Testis (tissue), 3 donors: ENCODE data around the gene TAF7L. TPM values are rescaled to one million over a fixed set of nuclear protein-coding genes. Genes with fewer than 3 reads are reported as not detected.

Experiments used
- DNase-seq: peaks from one replicate; pipeline ENCODE4 v3.0.0-alpha.2; 2019
- H3K27ac ChIP-seq, 2 donors: fragments of 200-600 bp; sonication (generic); one replicate each; pipeline ENCODE4 v1.5.1; 2019
- H3K27me3 ChIP-seq: fragments of 200-600 bp; sonication (generic); one replicate; pipeline ENCODE4 v1.5.1; 2019
- H3K36me3 ChIP-seq: fragments of 200-600 bp; sonication (generic); one replicate; pipeline ENCODE4 v1.5.1; 2017; ENCODE audit warnings: low read depth; ENCODE audit errors: missing control alignments
- H3K4me1 ChIP-seq: fragments of 200-600 bp; sonication (generic); one replicate; pipeline ENCODE4 v1.5.1; 2019
- H3K4me3 ChIP-seq, 2 donors: fragments of 200-600 bp; sonication (generic); one replicate each; pipeline ENCODE4 v1.5.1; 2017 to 2019
- H3K9me3 ChIP-seq: fragments of 200-600 bp; sonication (generic); one replicate; pipeline ENCODE4 v1.5.1; 2017
- POLR2A ChIP-seq: fragments of 450-650 bp; IDR thresholded peaks from one replicate; pipeline ENCODE4 v1.6.1; 2017; ENCODE audit warnings: antibody characterized with exemption, mild to moderate bottlenecking, moderate library complexity
- WGBS, 2 donors: methylation state at CpG; one replicate each; pipeline ENCODE4 v1.1.5; 2018; 5-methylcytosine and 5-hydroxymethylcytosine counted together
- intact Hi-C: fragments of 100-400 bp; cut with DNase I; formaldehyde crosslinking; loops from one replicate; pipeline ENCODE4 v1.15.1; 2023; ENCODE audit warnings: low total_unique reads
- polyA plus RNA-seq: library from polyadenylated mRNA; stranded (reverse); fragments of 350-450 nt; fragmentation: Illumina TruSeq; extraction: RNeasy Lipid Tissue Mini Kit (QIAGEN cat#74804); gene quantifications from one replicate; pipeline ENCODE4 v1.2.3, GENCODE V29; 2014; ENCODE audit warnings: low read depth, low replicate concordance; ENCODE audit not compliant: insufficient read depth
- total RNA-seq, 2 donors: library from RNA; depleted of rRNA; stranded (reverse); fragments of >200 nt; gene quantifications; one replicate each; pipeline ENCODE4 v1.2.3, GENCODE V29; 2016
- TF ChIP-seq, protein P1 (sequence below), 3 experiments: fragments of 450-650 bp in 2 of 3; fragments of 200-600 bp in 1 of 3; sonication (generic) in 1 of 3; IDR thresholded peaks; one replicate each; pipeline ENCODE4 v1.5.1; 2016 to 2019; ENCODE audit warnings: antibody characterized with exemption in 3 of 3, mild to moderate bottlenecking in 2 of 3, moderate library complexity in 1 of 3

TAF7L gene
- total and polyA plus RNA-seq, 3 donors from 2014 or later = 50.0 to 86.0 (median 80.1) TPM

DNA sequence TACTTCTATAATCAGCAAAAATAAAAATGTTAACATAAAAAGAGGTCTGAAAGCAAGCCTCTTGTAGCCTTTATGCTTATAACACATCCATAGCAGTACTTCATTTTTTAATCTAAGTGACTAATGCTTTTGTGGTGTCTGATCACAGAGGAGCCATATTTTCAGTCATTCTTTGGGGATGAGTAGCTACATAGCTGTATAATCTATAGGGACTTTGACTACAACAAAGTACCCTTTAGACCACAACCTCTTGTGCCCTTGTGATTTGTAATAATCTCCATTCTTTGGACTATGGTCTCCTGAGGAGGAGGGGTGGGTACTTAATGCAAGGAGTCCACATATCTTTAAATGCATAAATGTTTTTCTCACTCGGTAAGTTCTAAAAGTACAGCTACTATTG, 62.0 kb downstream of the TAF7L start:
- DNase-seq = no peak

DNA sequence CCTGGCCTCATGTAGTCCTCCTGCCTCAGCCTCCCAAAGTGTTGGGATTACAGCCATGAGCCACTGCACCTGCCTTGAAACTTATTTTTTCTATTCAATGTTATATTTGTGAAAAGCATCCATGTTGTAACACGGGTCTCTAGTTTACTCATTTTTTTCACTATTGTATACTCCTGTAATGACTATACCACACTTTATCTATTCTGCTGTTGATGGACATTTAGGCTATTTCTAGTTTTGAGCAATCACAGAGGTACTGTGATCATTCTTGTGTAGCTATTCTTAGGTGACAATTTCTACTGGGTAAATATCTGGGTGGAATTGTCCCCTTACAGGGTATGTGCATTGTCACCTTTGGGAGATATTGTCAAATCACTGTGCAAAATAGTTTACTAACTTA, 67.9 kb downstream of the TAF7L start:
- intact Hi-C loops = no loop called here
- TF ChIP-seq POLR2A = no peak
- TF ChIP-seq, protein P1, sequence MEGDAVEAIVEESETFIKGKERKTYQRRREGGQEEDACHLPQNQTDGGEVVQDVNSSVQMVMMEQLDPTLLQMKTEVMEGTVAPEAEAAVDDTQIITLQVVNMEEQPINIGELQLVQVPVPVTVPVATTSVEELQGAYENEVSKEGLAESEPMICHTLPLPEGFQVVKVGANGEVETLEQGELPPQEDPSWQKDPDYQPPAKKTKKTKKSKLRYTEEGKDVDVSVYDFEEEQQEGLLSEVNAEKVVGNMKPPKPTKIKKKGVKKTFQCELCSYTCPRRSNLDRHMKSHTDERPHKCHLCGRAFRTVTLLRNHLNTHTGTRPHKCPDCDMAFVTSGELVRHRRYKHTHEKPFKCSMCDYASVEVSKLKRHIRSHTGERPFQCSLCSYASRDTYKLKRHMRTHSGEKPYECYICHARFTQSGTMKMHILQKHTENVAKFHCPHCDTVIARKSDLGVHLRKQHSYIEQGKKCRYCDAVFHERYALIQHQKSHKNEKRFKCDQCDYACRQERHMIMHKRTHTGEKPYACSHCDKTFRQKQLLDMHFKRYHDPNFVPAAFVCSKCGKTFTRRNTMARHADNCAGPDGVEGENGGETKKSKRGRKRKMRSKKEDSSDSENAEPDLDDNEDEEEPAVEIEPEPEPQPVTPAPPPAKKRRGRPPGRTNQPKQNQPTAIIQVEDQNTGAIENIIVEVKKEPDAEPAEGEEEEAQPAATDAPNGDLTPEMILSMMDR (IDR thresholded peaks at IDR 0.05) = no peak

More for the DNA sequence above, 62.0 kb downstream of the TAF7L start:
- no peaks in the 10 kb centered on the region for H3K27me3 ChIP-seq
- intact Hi-C loops = no loop called here
- WGBS, 2 donors = 90 to 100% methylated on average over 1 of the region's 1 CpG
- TF ChIP-seq, protein P1 (IDR thresholded peaks at IDR 0.05) = no peak
- TF ChIP-seq POLR2A = no peak
- H3K27ac ChIP-seq = no peak overlapping the region
- no peaks in the 10 kb centered on the region for H3K4me1 ChIP-seq
- no peak overlapping the region for H3K4me3 ChIP-seq
- H3K9me3 ChIP-seq = no peaks in the 10 kb centered on the region
- H3K36me3 ChIP-seq = no peaks in the 10 kb centered on the region

DNA sequence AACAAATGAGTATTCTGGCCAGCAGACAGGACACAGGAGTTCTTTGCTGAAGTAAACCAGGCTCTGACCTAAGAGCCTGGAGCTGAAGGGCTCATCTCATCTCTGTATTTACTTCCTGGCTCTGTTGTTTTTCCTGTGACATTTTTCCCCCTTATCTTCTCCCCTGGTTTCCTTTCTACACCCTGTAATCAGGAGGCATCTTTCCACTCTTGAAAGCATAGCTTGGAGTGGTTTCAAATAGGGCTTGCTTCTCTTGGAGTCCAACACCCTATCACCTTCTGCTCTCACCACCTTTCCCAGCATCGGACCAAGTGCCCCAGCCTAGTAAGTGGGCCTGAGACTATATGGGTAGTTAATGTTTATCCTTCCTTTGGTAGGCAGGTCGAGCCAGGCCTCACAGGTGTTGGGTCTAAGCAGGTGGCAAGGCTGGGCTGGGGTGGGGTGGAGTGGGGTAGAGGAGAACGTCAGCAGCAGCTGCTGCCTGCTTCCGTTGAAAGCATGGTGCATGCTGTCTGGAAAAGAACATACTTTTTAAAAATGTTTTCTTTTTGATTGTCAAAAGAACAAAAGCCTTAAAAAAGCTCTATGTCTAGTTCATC, 70.4 kb downstream of the TAF7L start:
- DNase-seq = no peak
- intact Hi-C loops = no loop called here
- no peaks in the 10 kb centered on the region for H3K36me3 ChIP-seq
- no peak overlapping the region for H3K4me3 ChIP-seq
- H3K4me1 ChIP-seq = no peaks in the 10 kb centered on the region
- 64 to 67% methylated on average over 3 to 4 of the region's 4 CpGs for WGBS, 2 donors
- TF ChIP-seq, protein P1 (IDR thresholded peaks at IDR 0.05) = no peak
- TF ChIP-seq POLR2A = no peak
- H3K27me3 ChIP-seq = no peaks in the 10 kb centered on the region
- no peak overlapping the region for H3K27ac ChIP-seq
- H3K9me3 ChIP-seq = no peaks in the 10 kb centered on the region

More for the DNA sequence above, 67.9 kb downstream of the TAF7L start:
- no peaks in the 10 kb centered on the region for H3K27me3 ChIP-seq
- no peaks in the 10 kb centered on the region for H3K36me3 ChIP-seq
- H3K9me3 ChIP-seq = no peaks in the 10 kb centered on the region
- H3K27ac ChIP-seq = no peak overlapping the region
- DNase-seq = no peak
- WGBS, 2 donors = 89% methylated on average over 1 of the region's 1 CpG
- H3K4me3 ChIP-seq = no peak overlapping the region
- no peaks in the 10 kb centered on the region for H3K4me1 ChIP-seq

DNA sequence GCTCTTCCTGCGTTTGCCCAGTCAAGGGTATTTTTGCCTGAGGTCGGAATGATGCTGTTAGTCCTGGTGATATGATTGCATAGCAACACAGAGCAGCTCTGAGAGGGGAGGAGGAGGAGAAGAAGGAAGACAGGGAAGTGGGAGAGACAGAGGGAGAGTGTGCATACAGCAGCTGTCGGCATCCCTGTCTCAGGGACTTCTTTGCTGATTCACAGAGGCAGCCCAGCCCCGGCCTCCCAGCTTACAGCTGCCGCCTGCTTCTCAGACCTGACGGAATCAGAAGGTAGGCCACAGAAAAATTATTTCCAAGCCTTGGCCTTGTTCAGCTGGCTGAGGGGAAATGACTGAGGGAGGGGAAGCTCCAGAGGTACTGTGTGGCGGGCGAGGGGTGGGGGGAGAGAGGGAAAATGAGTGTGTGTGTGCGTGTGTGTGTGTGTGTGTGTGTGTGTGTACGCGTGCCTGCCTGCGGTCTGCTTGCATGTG, 71.2 kb downstream of the TAF7L start:
- H3K27ac ChIP-seq = no peak overlapping the region
- no peaks in the 10 kb centered on the region for H3K4me1 ChIP-seq
- intact Hi-C loops = no loop called here
- no peaks in the 10 kb centered on the region for H3K9me3 ChIP-seq
- WGBS, 2 donors = 45 to 64% methylated on average over 11 of the region's 12 CpGs
- DNase-seq = no peak
- H3K36me3 ChIP-seq = no peaks in the 10 kb centered on the region
- H3K4me3 ChIP-seq = no peak overlapping the region
- no peak for TF ChIP-seq POLR2A
- TF ChIP-seq, protein P1 (IDR thresholded peaks at IDR 0.05) = no peak
- H3K27me3 ChIP-seq = no peaks in the 10 kb centered on the region
